H9 (cell line): Measurements from ENCODE around the gene KDM2B. TPM values are rescaled to one million over a fixed set of nuclear protein-coding genes. Genes with fewer than 3 reads are reported as not detected.

ENCODE experiments used
- DNase-seq: peaks from one replicate; pipeline ENCODE4 v3.0.0-alpha.2; 2017
- H2AFZ ChIP-seq: one replicate; pipeline ENCODE4 v1.6.1; 2013; ENCODE audit warnings: mild to moderate bottlenecking, low read length, control low read depth, moderate library complexity
- H2AK5ac ChIP-seq: 2 replicates; pipeline ENCODE4 v1.6.1; 2013; ENCODE audit warnings: low read length, control low read depth, mixed read lengths; ENCODE audit not compliant: insufficient read length
- H2BK120ac ChIP-seq: one replicate; pipeline ENCODE4 v1.6.1; 2013; ENCODE audit warnings: low read depth, mild to moderate bottlenecking, low read length, control low read depth, inconsistent platforms; ENCODE audit not compliant: poor library complexity, severe bottlenecking
- H2BK12ac ChIP-seq: 2 replicates; pipeline ENCODE4 v1.6.1; 2013; ENCODE audit warnings: low read length, control low read depth, mixed read lengths, low read depth; ENCODE audit not compliant: insufficient read length
- H2BK15ac ChIP-seq: 2 replicates; pipeline ENCODE4 v1.6.1; 2013; ENCODE audit warnings: low read depth, low read length, control low read depth
- H2BK20ac ChIP-seq: one replicate; pipeline ENCODE4 v1.6.1; 2013; ENCODE audit warnings: low read depth, mild to moderate bottlenecking, low read length, control low read depth, inconsistent platforms; ENCODE audit not compliant: poor library complexity, severe bottlenecking
- H2BK5ac ChIP-seq: 2 replicates; pipeline ENCODE4 v1.6.1; 2013; ENCODE audit warnings: low read length, control low read depth, mixed read lengths; ENCODE audit not compliant: insufficient read length
- H3K14ac ChIP-seq: 2 replicates; pipeline ENCODE4 v1.6.1; 2013; ENCODE audit warnings: low read length, control low read depth; ENCODE audit not compliant: insufficient read depth
- H3K18ac ChIP-seq: 2 replicates; pipeline ENCODE4 v1.6.1; 2013; ENCODE audit warnings: low read depth, mild to moderate bottlenecking, mixed read lengths, low read length, control low read depth; ENCODE audit not compliant: insufficient read length
- H3K23ac ChIP-seq: 2 replicates; pipeline ENCODE4 v1.6.1; 2013; ENCODE audit warnings: low read length, control low read depth, mixed read lengths, low read depth; ENCODE audit not compliant: insufficient read length
- H3K23me2 ChIP-seq: 2 replicates; pipeline ENCODE4 v1.6.1; 2013; ENCODE audit warnings: low read depth, mild to moderate bottlenecking, mixed read lengths, low read length, control low read depth; ENCODE audit not compliant: insufficient read length, poor library complexity, severe bottlenecking
- H3K27ac ChIP-seq: 2 replicates; pipeline ENCODE4 v1.5.1; 2013; ENCODE audit warnings: low read length, control low read depth, mixed read lengths, low read depth; ENCODE audit not compliant: insufficient read length
- H3K27me3 ChIP-seq: 2 replicates; pipeline ENCODE4 v1.6.1; 2013; ENCODE audit warnings: low read length, control low read depth, inconsistent platforms; ENCODE audit not compliant: insufficient read depth
- H3K4ac ChIP-seq: 2 replicates; pipeline ENCODE4 v1.6.1; 2013; ENCODE audit warnings: low read depth, mild to moderate bottlenecking, control low read depth, inconsistent platforms, low read length, moderate library complexity
- H3K4me1 ChIP-seq: 2 replicates; pipeline ENCODE4 v1.6.1; 2013; ENCODE audit warnings: low read length, control low read depth, inconsistent platforms; ENCODE audit not compliant: insufficient read depth
- H3K4me2 ChIP-seq: 2 replicates; pipeline ENCODE4 v1.6.1; 2013; ENCODE audit warnings: low read length, control low read depth, mixed read lengths; ENCODE audit not compliant: insufficient read length, insufficient read depth
- H3K56ac ChIP-seq: 2 replicates; pipeline ENCODE4 v1.6.1; 2013; ENCODE audit warnings: low read depth, mild to moderate bottlenecking, mixed read lengths, low read length, control low read depth; ENCODE audit not compliant: insufficient read length
- H3K79me1 ChIP-seq: 2 replicates; pipeline ENCODE4 v1.6.1; 2013; ENCODE audit warnings: low read depth, mild to moderate bottlenecking, moderate library complexity, low read length, control low read depth, inconsistent platforms; ENCODE audit not compliant: insufficient read depth, poor library complexity, severe bottlenecking
- H3K79me2 ChIP-seq: 2 replicates; pipeline ENCODE4 v1.6.1; 2013; ENCODE audit warnings: low read length, control low read depth, inconsistent platforms; ENCODE audit not compliant: insufficient read depth
- H3K9ac ChIP-seq: 2 replicates; pipeline ENCODE4 v1.6.1; 2013; ENCODE audit warnings: low read length, control low read depth, mixed read lengths; ENCODE audit not compliant: insufficient read length; ENCODE audit errors: extremely low read depth
- H3K9me3 ChIP-seq: one replicate; pipeline ENCODE4 v1.6.1; 2013; ENCODE audit warnings: low read depth, low read length, inconsistent platforms; ENCODE audit not compliant: control insufficient read depth
- H3T11ph ChIP-seq: one replicate; pipeline ENCODE4 v1.6.1; 2013; ENCODE audit warnings: mild to moderate bottlenecking, low read length, control low read depth, inconsistent platforms
- H4K20me1 ChIP-seq: one replicate; pipeline ENCODE4 v1.6.1; 2013; ENCODE audit not compliant: control insufficient read depth, insufficient read length, insufficient read depth
- H4K5ac ChIP-seq: 2 replicates; pipeline ENCODE4 v1.6.1; 2013; ENCODE audit warnings: low read depth, mild to moderate bottlenecking, mixed read lengths, low read length, control low read depth; ENCODE audit not compliant: insufficient read length
- H4K8ac ChIP-seq: replicated peaks from 2 replicates; pipeline ENCODE4 v1.6.1; 2013; ENCODE audit warnings: low read length, control low read depth, mixed read lengths, low read depth; ENCODE audit not compliant: insufficient read length
- H4K91ac ChIP-seq: 2 replicates; pipeline ENCODE4 v1.6.1; 2013; ENCODE audit warnings: low read depth, mild to moderate bottlenecking, moderate library complexity, mixed read lengths, low read length, control low read depth; ENCODE audit not compliant: insufficient read length
- H3K27ac Mint-ChIP-seq, 3 experiments: 2 replicates in 2 of 3; 3 replicates in 1 of 3; pipeline ENCODE4 v1.8.0; 2020 to 2021; ENCODE audit warnings: mixed read lengths in 3 of 3, mild to moderate bottlenecking in 1 of 3, moderate library complexity in 1 of 3
- H3K27me3 Mint-ChIP-seq: 2 replicates; pipeline ENCODE4 v1.8.0; 2021; ENCODE audit warnings: low read depth, mild to moderate bottlenecking, moderate library complexity, mixed read lengths
- H3K36me3 Mint-ChIP-seq, 3 experiments: 2 replicates in 2 of 3; 3 replicates in 1 of 3; pipeline ENCODE4 v1.8.0; 2020 to 2021; ENCODE audit warnings: low read depth in 3 of 3, mixed read lengths in 3 of 3; ENCODE audit not compliant: insufficient read depth in 1 of 3
- H3K4me1 Mint-ChIP-seq, 2 experiments: 2 replicates each; pipeline ENCODE4 v1.8.0; 2020; ENCODE audit warnings: mixed read lengths in 2 of 2
- H3K4me3 Mint-ChIP-seq, 2 experiments: 2 replicates in 1 of 2; 3 replicates in 1 of 2; pipeline ENCODE4 v1.8.0; 2020 to 2021; ENCODE audit warnings: mild to moderate bottlenecking in 2 of 2, mixed read lengths in 2 of 2, moderate library complexity in 1 of 2
- H3K9me3 Mint-ChIP-seq, 2 experiments: 2 replicates in 1 of 2; 3 replicates in 1 of 2; pipeline ENCODE4 v1.8.0; 2020; ENCODE audit warnings: mild to moderate bottlenecking in 2 of 2, mixed read lengths in 2 of 2, moderate library complexity in 1 of 2
- WGBS: extraction: QIAGEN DNeasy Blood & Tissue Kit; methylation state at CpG from one replicate; pipeline ENCODE4 v1.1.7; 2013; ENCODE audit warnings: missing lambda C conversion rate, low lambda C conversion rate, mixed read lengths; ENCODE audit not compliant: insufficient read length; ENCODE audit errors: extremely low coverage; 5-methylcytosine and 5-hydroxymethylcytosine counted together
- total RNA-seq: library from RNA; stranded (reverse); gene quantifications from 2 replicates; pipeline ENCODE4 v1.2.1, GENCODE V29; 2021
- TF ChIP-seq, protein P1 (sequence below): fragments of 200-600 bp; sonication (generic); conservative IDR thresholded peaks from 3 replicates; pipeline ENCODE4 v1.8.0; 2021; ENCODE audit warnings: antibody characterized with exemption, mild to moderate bottlenecking

The KDM2B gene
- total RNA-seq, 1 experiment from 2014 or later: 143 TPM

DNA sequence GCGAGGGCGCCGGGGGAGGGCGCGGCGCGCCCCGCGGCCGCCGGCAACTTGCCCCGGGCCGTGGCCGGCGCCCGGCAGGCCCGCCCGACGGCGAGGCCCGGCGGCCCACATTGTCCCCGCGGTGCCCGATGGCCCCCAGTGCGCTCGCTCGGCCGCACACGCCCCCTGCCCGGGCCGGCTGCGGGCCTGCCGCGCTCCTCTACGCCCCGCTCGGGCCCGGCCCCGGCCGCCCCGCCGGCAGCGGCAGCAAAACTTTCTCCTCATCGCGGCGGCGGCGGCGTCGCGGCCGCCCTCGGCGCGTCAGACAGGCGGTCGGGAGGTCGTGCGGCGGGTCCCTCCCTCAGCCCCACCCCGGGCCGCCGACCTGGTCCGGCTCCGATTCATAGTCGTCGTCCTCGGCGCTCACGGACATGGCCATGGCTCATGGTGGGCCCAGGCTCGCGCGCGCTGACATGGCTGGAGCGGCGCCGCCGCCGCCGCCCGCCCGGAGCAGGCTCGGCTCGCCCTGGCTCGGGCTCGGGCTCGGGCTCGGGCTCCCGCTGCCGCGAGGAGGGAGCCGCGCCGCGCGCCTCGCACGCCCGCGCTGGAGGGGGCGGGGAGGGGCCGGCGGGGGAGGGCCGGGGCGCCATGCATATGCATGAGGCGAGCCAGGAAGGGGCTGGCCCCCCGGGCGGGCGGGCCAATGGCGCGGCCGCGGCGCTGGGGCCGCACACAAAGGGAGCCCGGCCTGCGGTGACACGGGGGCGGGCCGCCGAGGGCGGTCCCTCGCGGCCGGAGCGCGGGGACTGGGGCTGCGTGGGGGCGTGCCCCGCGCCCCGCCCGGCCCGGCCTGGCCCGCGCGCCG lies 113.8 kb downstream of the KDM2B start:
- no peak overlapping the region for H3K4ac ChIP-seq
- H3K18ac ChIP-seq: peak overlapping the region; percentile 78
- no peak overlapping the region for H3T11ph ChIP-seq
- no peak overlapping the region for H3K27ac ChIP-seq
- H3K36me3 Mint-ChIP-seq: peaks cover 3 to 8% (median 5%) of the 10 kb centered on the region in 3 experiments; a peak in 6 of 7 replicates
- H3K79me2 ChIP-seq: peaks cover 12% of the 10 kb centered on the region; the same call in 1 of the 2 replicates
- peaks cover 9% of the 10 kb centered on the region for H3K27me3 Mint-ChIP-seq
- H3K27me3 ChIP-seq: no peaks in the 10 kb centered on the region
- no peaks in the 10 kb centered on the region for H3K9me3 ChIP-seq
- H3K56ac ChIP-seq: no peak overlapping the region
- H2BK12ac ChIP-seq: no peak overlapping the region
- H4K5ac ChIP-seq: no peak overlapping the region
- H2BK5ac ChIP-seq: no peak overlapping the region
- peak overlapping the region; percentile 52 to 69; a peak in 4 of 5 replicates for H3K4me3 Mint-ChIP-seq
- TF ChIP-seq, protein P1, sequence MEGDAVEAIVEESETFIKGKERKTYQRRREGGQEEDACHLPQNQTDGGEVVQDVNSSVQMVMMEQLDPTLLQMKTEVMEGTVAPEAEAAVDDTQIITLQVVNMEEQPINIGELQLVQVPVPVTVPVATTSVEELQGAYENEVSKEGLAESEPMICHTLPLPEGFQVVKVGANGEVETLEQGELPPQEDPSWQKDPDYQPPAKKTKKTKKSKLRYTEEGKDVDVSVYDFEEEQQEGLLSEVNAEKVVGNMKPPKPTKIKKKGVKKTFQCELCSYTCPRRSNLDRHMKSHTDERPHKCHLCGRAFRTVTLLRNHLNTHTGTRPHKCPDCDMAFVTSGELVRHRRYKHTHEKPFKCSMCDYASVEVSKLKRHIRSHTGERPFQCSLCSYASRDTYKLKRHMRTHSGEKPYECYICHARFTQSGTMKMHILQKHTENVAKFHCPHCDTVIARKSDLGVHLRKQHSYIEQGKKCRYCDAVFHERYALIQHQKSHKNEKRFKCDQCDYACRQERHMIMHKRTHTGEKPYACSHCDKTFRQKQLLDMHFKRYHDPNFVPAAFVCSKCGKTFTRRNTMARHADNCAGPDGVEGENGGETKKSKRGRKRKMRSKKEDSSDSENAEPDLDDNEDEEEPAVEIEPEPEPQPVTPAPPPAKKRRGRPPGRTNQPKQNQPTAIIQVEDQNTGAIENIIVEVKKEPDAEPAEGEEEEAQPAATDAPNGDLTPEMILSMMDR: no peak
- no peak overlapping the region for H4K8ac ChIP-seq
- peak overlapping the region; percentile 89 for H3K14ac ChIP-seq
- H2BK120ac ChIP-seq: no peak overlapping the region
- H3K79me1 ChIP-seq: peaks cover 15% of the 10 kb centered on the region
- H2BK15ac ChIP-seq: no peak overlapping the region
- no peak overlapping the region for H2AFZ ChIP-seq
- no peak overlapping the region for H3K27ac Mint-ChIP-seq
- H3K4me1 ChIP-seq: peaks cover 5% of the 10 kb centered on the region; the same call in 1 of the 2 replicates
- peaks cover 0 to 2% of the 10 kb centered on the region in 2 experiments; a peak in 1 of 5 replicates for H3K9me3 Mint-ChIP-seq
- H4K91ac ChIP-seq: no peak overlapping the region
- H2BK20ac ChIP-seq: no peak overlapping the region
- H3K4me2 ChIP-seq: peak overlapping the region; percentile 36
- peak; percentile 92 for DNase-seq
- H3K23me2 ChIP-seq: peaks cover 7% of the 10 kb centered on the region
- no peak overlapping the region for H2AK5ac ChIP-seq
- H3K23ac ChIP-seq: no peak overlapping the region
- H3K9ac ChIP-seq: peak overlapping the region; percentile 47
- no peaks in the 10 kb centered on the region for H4K20me1 ChIP-seq
- H3K4me1 Mint-ChIP-seq: peaks cover 22 to 24% of the 10 kb centered on the region in 2 experiments
- no CpG with 5 or more reads among the region's 139 CpGs for WGBS
